H1 (cell line): ENCODE measurements around the gene SLC18A3. TPM values are rescaled to one million over a fixed set of nuclear protein-coding genes. Genes with fewer than 3 reads are reported as not detected.

Experiments
- CTCF ChIA-PET: fragments of 300-600 bp; sonication (Branson Sonifier 250); formaldehyde crosslinking; loops from one replicate; lab custom pipeline; 2021; ENCODE audit not compliant: partially characterized antibody; lab: Charles Lee
- POLR2A ChIA-PET: fragments of 300-600 bp; sonication (Branson Sonifier 250); formaldehyde crosslinking; loops from one replicate; lab custom pipeline; 2021; ENCODE audit warnings: inconsistent platforms; ENCODE audit not compliant: partially characterized antibody; lab: Charles Lee
- DNase-seq, 2 experiments: peaks; one replicate each; pipeline versions ENCODE4 v3.0.0 to v3.0.0-alpha.2; 2010 to 2022; ENCODE audit warnings: low spot score in 2 of 2, low read depth in 1 of 2, mixed read lengths in 1 of 2
- FAIRE-seq: peaks from 2 replicates; lab custom pipeline; 2011; peaks lifted over from hg19 to GRCh38; lab: Jason Lieb, UNC
- H2AFZ ChIP-seq: 2 replicates; pipeline ENCODE4 v1.8.1; 2012; ENCODE audit warnings: low read length, inconsistent platforms
- H2AK5ac ChIP-seq: 2 replicates; pipeline ENCODE4 v1.6.1; 2013; ENCODE audit warnings: low read depth, low read length
- H2BK120ac ChIP-seq: replicated peaks from 2 replicates; pipeline ENCODE3; 2013; ENCODE audit warnings: low read depth, low read length, inconsistent platforms
- H2BK12ac ChIP-seq: 2 replicates; pipeline ENCODE4 v1.6.1; 2013; ENCODE audit warnings: low read depth, low read length
- H2BK15ac ChIP-seq: 2 replicates; pipeline ENCODE4 v1.6.1; 2013; ENCODE audit warnings: low read length
- H2BK20ac ChIP-seq: 2 replicates; pipeline ENCODE4 v1.6.1; 2013; ENCODE audit warnings: low read length
- H2BK5ac ChIP-seq: 2 replicates; pipeline ENCODE4 v1.6.1; 2013; ENCODE audit warnings: low read depth, low read length
- H3K14ac ChIP-seq: 2 replicates; pipeline ENCODE4 v1.6.1; 2013; ENCODE audit warnings: inconsistent platforms; ENCODE audit not compliant: insufficient read length
- H3K18ac ChIP-seq: 2 replicates; pipeline ENCODE4 v1.6.1; 2013; ENCODE audit warnings: low read length; ENCODE audit errors: extremely low read depth
- H3K23ac ChIP-seq: 2 replicates; pipeline ENCODE4 v1.6.1; 2013; ENCODE audit warnings: inconsistent platforms; ENCODE audit not compliant: insufficient read length
- H3K23me2 ChIP-seq: 2 replicates; pipeline ENCODE4 v1.6.1; 2013; ENCODE audit warnings: low read depth, low read length
- H3K27ac ChIP-seq: 2 replicates; pipeline ENCODE4 v1.6.1; 2011; ENCODE audit warnings: low read depth, low read length, inconsistent platforms
- H3K27me3 ChIP-seq, 4 experiments: replicated peaks in 1 of 4; 1 replicate in 1 of 4; 2 replicates in 3 of 4; pipeline versions ENCODE4 v1.6.1 to v1.8.1; 2011 to 2013; ENCODE audit warnings: low read length in 3 of 4, mild to moderate bottlenecking in 3 of 4, inconsistent platforms in 2 of 4, mixed read lengths in 2 of 4, moderate library complexity in 1 of 4; ENCODE audit not compliant: control insufficient read depth in 3 of 4, insufficient read depth in 3 of 4; ENCODE audit errors: extremely low read depth in 1 of 4
- H3K36me3 ChIP-seq, 4 experiments: 2 replicates each; pipeline versions ENCODE4 v1.6.1 to v1.8.1; 2011 to 2013; ENCODE audit warnings: mild to moderate bottlenecking in 4 of 4, low read length in 3 of 4, moderate library complexity in 2 of 4, control low read depth in 1 of 4, inconsistent platforms in 1 of 4; ENCODE audit not compliant: insufficient read depth in 4 of 4, control insufficient read depth in 2 of 4
- H3K4ac ChIP-seq: replicated peaks from 2 replicates; pipeline ENCODE3; 2013; ENCODE audit warnings: low read length, low read depth, mixed read lengths, inconsistent platforms; ENCODE audit not compliant: insufficient read length
- H3K4me1 ChIP-seq, 4 experiments: replicated peaks in 1 of 4; 1 replicate in 1 of 4; 2 replicates in 3 of 4; pipeline versions ENCODE4 v1.6.1 to v1.8.1; 2011 to 2013; ENCODE audit warnings: low read length in 3 of 4, inconsistent platforms in 2 of 4, mixed read lengths in 1 of 4; ENCODE audit not compliant: insufficient read depth in 4 of 4, control insufficient read depth in 3 of 4
- H3K4me2 ChIP-seq, 2 experiments: 2 replicates each; pipeline versions ENCODE4 v1.6.1 to v1.8.1; 2011 to 2013; ENCODE audit warnings: low read depth in 2 of 2, low read length in 2 of 2, control low read depth in 1 of 2, inconsistent platforms in 1 of 2, mild to moderate bottlenecking in 1 of 2; ENCODE audit not compliant: insufficient read depth in 1 of 2
- H3K4me3 ChIP-seq, 4 experiments: fragments of 200-600, 300-600 bp in 1 of 4; sonication (generic), shearing (Covaris generic), sonication (Bioruptor Twin) in 1 of 4; 2 replicates each; pipeline versions ENCODE4 v1.5.1 to v1.8.1; 2011 to 2016; ENCODE audit warnings: low read length in 4 of 4, low read depth in 3 of 4, control low read depth in 2 of 4, inconsistent platforms in 2 of 4, mild to moderate bottlenecking in 2 of 4, mixed read lengths in 1 of 4, moderate library complexity in 1 of 4; ENCODE audit not compliant: insufficient read depth in 2 of 4; ENCODE audit errors: extremely low read depth in 1 of 4
- H3K56ac ChIP-seq: replicated peaks from 2 replicates; pipeline ENCODE3; 2013; ENCODE audit warnings: low read depth, mild to moderate bottlenecking, mixed read lengths, low read length, inconsistent platforms; ENCODE audit not compliant: insufficient read length
- H3K79me1 ChIP-seq: 2 replicates; pipeline ENCODE4 v1.6.1; 2013; ENCODE audit warnings: low read depth, low read length, control low read depth
- H3K79me2 ChIP-seq, 2 experiments: 2 replicates each; pipeline versions ENCODE4 v1.6.1 to v1.8.1; 2012 to 2013; ENCODE audit warnings: low read length in 2 of 2, mild to moderate bottlenecking in 2 of 2, inconsistent platforms in 1 of 2; ENCODE audit not compliant: insufficient read depth in 2 of 2, control insufficient read depth in 1 of 2
- H3K9ac ChIP-seq, 4 experiments: replicated peaks in 1 of 4; 1 replicate in 1 of 4; 2 replicates in 3 of 4; pipeline versions ENCODE4 v1.6.1 to v1.8.1; 2011 to 2013; ENCODE audit warnings: low read depth in 3 of 4, low read length in 3 of 4, control low read depth in 2 of 4, mild to moderate bottlenecking in 2 of 4, moderate library complexity in 2 of 4, inconsistent platforms in 1 of 4; ENCODE audit errors: extremely low read depth in 1 of 4
- H3K9me3 ChIP-seq, 2 experiments: 2 replicates each; pipeline versions ENCODE4 v1.6.1 to v1.8.1; 2012 to 2013; ENCODE audit warnings: mild to moderate bottlenecking in 2 of 2, moderate library complexity in 2 of 2, control low read depth in 1 of 2, inconsistent platforms in 1 of 2, low read depth in 1 of 2, low read length in 1 of 2, mixed read lengths in 1 of 2; ENCODE audit not compliant: insufficient read depth in 2 of 2
- H4K20me1 ChIP-seq, 2 experiments: replicated peaks in 1 of 2; 2 replicates each; pipeline versions ENCODE3 to v1.8.1; 2011 to 2013; ENCODE audit warnings: inconsistent platforms in 2 of 2, low read length in 2 of 2, mild to moderate bottlenecking in 1 of 2; ENCODE audit not compliant: insufficient read depth in 2 of 2, control insufficient read depth in 1 of 2
- H4K5ac ChIP-seq: 2 replicates; pipeline ENCODE4 v1.6.1; 2013; ENCODE audit warnings: low read length, low read depth, mixed read lengths, inconsistent platforms; ENCODE audit not compliant: insufficient read length
- H4K8ac ChIP-seq: 2 replicates; pipeline ENCODE4 v1.8.0; 2013; ENCODE audit warnings: mild to moderate bottlenecking, moderate library complexity, low read length, inconsistent platforms; ENCODE audit not compliant: insufficient read depth; ENCODE audit errors: extremely low read depth
- H4K91ac ChIP-seq: replicated peaks from 2 replicates; pipeline ENCODE3; 2013; ENCODE audit warnings: low read length, mixed read lengths, inconsistent platforms; ENCODE audit not compliant: insufficient read length
- BRCA1 ChIP-seq: IDR thresholded peaks from 2 replicates; pipeline ENCODE4 v1.6.1; 2012; ENCODE audit warnings: low read depth, low read length, improper control_type of control experiment
- CBX8 ChIP-seq: fragments of 300-800, 300-1000 bp; sonication (generic); IDR thresholded peaks from 2 replicates; pipeline ENCODE4 v1.7.1; 2016; ENCODE audit warnings: low read depth, low read length, borderline replicate concordance
- CEBPB ChIP-seq: IDR thresholded peaks from 2 replicates; pipeline ENCODE4 v1.6.1; 2012; ENCODE audit warnings: low read depth, low read length
- CHD1 ChIP-seq: IDR thresholded peaks from 2 replicates; pipeline ENCODE4 v1.6.1; 2012; ENCODE audit warnings: low read depth, low read length, improper control_type of control experiment
- EZH2 ChIP-seq: fragments of 200-600 bp; sonication (generic); IDR thresholded peaks from 2 replicates; pipeline ENCODE4 v1.7.1; 2012; ENCODE audit warnings: low read depth, mild to moderate bottlenecking, moderate library complexity, low read length, inconsistent platforms; ENCODE audit not compliant: severe bottlenecking
- HDAC2 ChIP-seq, 2 experiments: fragments of 300-600 bp in 1 of 2; sonication (generic) in 1 of 2; IDR thresholded peaks; 2 replicates each; pipeline ENCODE4 v1.6.1; 2011 to 2012; ENCODE audit warnings: low read depth in 2 of 2, low read length in 2 of 2, mild to moderate bottlenecking in 2 of 2, moderate library complexity in 2 of 2, borderline replicate concordance in 1 of 2, inconsistent platforms in 1 of 2
- JUN ChIP-seq: IDR thresholded peaks from 2 replicates; pipeline ENCODE4 v1.6.1; 2011; ENCODE audit warnings: low read depth, mild to moderate bottlenecking, improper control_type of control experiment, low read length
- MAX ChIP-seq: IDR thresholded peaks from 2 replicates; pipeline ENCODE4 v1.6.1; 2012; ENCODE audit warnings: inconsistent platforms
- RAD21 ChIP-seq, 2 experiments: IDR thresholded peaks in 1 of 2; conservative IDR thresholded peaks in 1 of 2; 2 replicates each; pipeline ENCODE4 v1.6.1; 2011; ENCODE audit warnings: low read depth in 2 of 2, low read length in 2 of 2, improper control_type of control experiment in 1 of 2, inconsistent platforms in 1 of 2, mild to moderate bottlenecking in 1 of 2, moderate library complexity in 1 of 2
- RNF2 ChIP-seq: fragments of 200-900, 300-1000 bp; sonication (generic); IDR thresholded peaks from 2 replicates; pipeline ENCODE4 v1.7.1; 2016; ENCODE audit warnings: borderline replicate concordance, low read depth, mild to moderate bottlenecking, antibody characterized with exemption, low read length; ENCODE audit not compliant: poor library complexity, severe bottlenecking; ENCODE audit errors: missing control alignments
- SP4 ChIP-seq: IDR thresholded peaks from 2 replicates; pipeline ENCODE4 v1.6.1; 2012; ENCODE audit warnings: low read length, inconsistent platforms
- SUZ12 ChIP-seq: fragments of 200-600 bp; sonication (generic); IDR thresholded peaks from 2 replicates; pipeline ENCODE4 v1.6.1; 2012; ENCODE audit warnings: mild to moderate bottlenecking, inconsistent platforms, low read length, moderate library complexity, mixed read lengths
- TAF1 ChIP-seq: IDR thresholded peaks from 2 replicates; pipeline ENCODE4 v1.6.1; 2011; ENCODE audit warnings: mild to moderate bottlenecking, low read depth, low read length
- WGBS, 2 experiments: shearing (Covaris generic) in 1 of 2; methylation state at CpG; one replicate each; pipeline versions ENCODE4 v1.1.6 to v1.1.7; 2013 to 2015; ENCODE audit warnings: low lambda C conversion rate in 2 of 2, mixed read lengths in 2 of 2, inconsistent platforms in 1 of 2, low coverage in 1 of 2, missing lambda C conversion rate in 1 of 2; ENCODE audit not compliant: insufficient replicate concordance in 2 of 2, insufficient coverage in 1 of 2, insufficient read length in 1 of 2; ENCODE audit errors: extremely low coverage in 1 of 2, missing lambda C conversion rate in 1 of 2; 5-methylcytosine and 5-hydroxymethylcytosine counted together
- polyA plus RNA-seq, 7 experiments: library from polyadenylated mRNA; depleted of rRNA in 3 of 7; stranded (reverse) in 5 of 7; unstranded in 2 of 7; fragments of >200 nt in 5 of 7; fragments of 200-250 nt in 2 of 7; gene quantifications; 1 replicate in 5 of 7; 2 replicates in 1 of 7; 4 replicates in 1 of 7; pipeline versions ENCODE4 v1.2.1 to v1.2.3, GENCODE V29; 2011 to 2013; ENCODE audit warnings: missing spikeins in 2 of 7, mixed read lengths in 2 of 7
- total RNA-seq: library from RNA; stranded (reverse); fragmentation: NEBNext Ultra II Directional; extraction: Animal tissue kit (Norgen Biotek cat#: 25700); gene quantifications from 2 replicates; pipeline ENCODE4 v1.2.1, GENCODE V29; 2021

The SLC18A3 gene
- total and polyA plus RNA-seq, 2 of the 8 experiments (the other 6 are each of a cell fraction or from before 2014, with no cell fraction given) = 0.17 TPM; not detected in 1

GRCh38 chr10:49600046-49600445, 10.1 kb upstream of the SLC18A3 start:
- H3K27ac ChIP-seq = no peak overlapping the region
- H2BK12ac ChIP-seq = no peak overlapping the region
- no peak overlapping the region for H3K4me3 ChIP-seq
- CTCF ChIA-PET = interaction anchor here (0.9 to 2.3 kb wide), 5 partner anchors 9 to 123 kb away, joined by 3 to 6 read pairs (median 5); no protein-coding TSS in a partner anchor
- H3K36me3 ChIP-seq = no peaks in the 10 kb centered on the region
- peaks cover 0 to 2% of the 10 kb centered on the region in 2 experiments for H4K20me1 ChIP-seq
- no peak overlapping the region; the same call in 1 of the 2 replicates for H3K18ac ChIP-seq
- H3K9me3 ChIP-seq = no peaks in the 10 kb centered on the region
- FAIRE-seq (no peak), DNase-seq (no peak)
- H3K23ac ChIP-seq = no peak overlapping the region
- H3K27me3 ChIP-seq = peaks cover 0 to 8% (median 5%) of the 10 kb centered on the region in 4 experiments; a peak in 5 of 7 replicates
- no peak overlapping the region for H3K4me2 ChIP-seq
- WGBS, 2 experiments = 94% methylated on average over 6 of the region's 8 CpGs; no CpG with 5 or more reads in 1 of the 2 experiments
- POLR2A ChIA-PET = interaction anchor here (0.5 kb wide), 1 partner anchor 121 kb away, joined by 3 read pairs; no protein-coding TSS in a partner anchor
- no peaks in the 10 kb centered on the region for H3K23me2 ChIP-seq
- no peak overlapping the region for H2BK20ac ChIP-seq
- H3K4ac ChIP-seq = no peak overlapping the region
- no peak overlapping the region for H3K9ac ChIP-seq
- H2AFZ ChIP-seq = no peak overlapping the region
- H4K91ac ChIP-seq = no peak overlapping the region
- H3K56ac ChIP-seq = no peak overlapping the region
- no peak overlapping the region for H2BK120ac ChIP-seq
- H4K8ac ChIP-seq = no peak overlapping the region
- H3K79me2 ChIP-seq = no peaks in the 10 kb centered on the region
- no peaks in the 10 kb centered on the region for H3K79me1 ChIP-seq
- no peak overlapping the region for H2BK15ac ChIP-seq
- H4K5ac ChIP-seq = no peak overlapping the region
- H3K4me1 ChIP-seq = peaks cover 0 to 4% (median 0%) of the 10 kb centered on the region in 4 experiments; a peak in 1 of 7 replicates
- H3K14ac ChIP-seq = no peak overlapping the region
- no peak overlapping the region for H2BK5ac ChIP-seq
- H2AK5ac ChIP-seq = no peak overlapping the region
- TF ChIP-seq RAD21 (IDR thresholded peaks at IDR 0.05 in 1 of 2, conservative IDR thresholded peaks at IDR 0.05 in 1 of 2; ENCODE audit: low read depth in 2 of 2, low read length in 2 of 2) = no peak
- no peak for TF ChIP-seq MAX
- TF ChIP-seq BRCA1 = no peak
- TF ChIP-seq TAF1 = no peak
- TF ChIP-seq CHD1 = no peak
- no peak for TF ChIP-seq CBX8
- TF ChIP-seq HDAC2 (IDR thresholded peaks at IDR 0.05; ENCODE audit: borderline replicate concordance in 1 of 2, low read depth in 2 of 2, low read length in 2 of 2) = no peak
- no peak for TF ChIP-seq JUN
- no peak for TF ChIP-seq CEBPB
- no peak for TF ChIP-seq EZH2
- TF ChIP-seq SUZ12 = no peak
- no peak for TF ChIP-seq SP4
- TF ChIP-seq RNF2 = no peak
